PC-9 (cell line): ENCODE measurements around the gene PDE4B.

Experiments used
- EZH2 ChIP-seq: fragments of 200-600 bp; sonication (generic); IDR thresholded peaks from 2 replicates; pipeline ENCODE4 v1.8.0; 2017; ENCODE audit warnings: antibody characterized with exemption, low read depth
- TF ChIP-seq, protein P1 (sequence below): fragments of 200-600 bp; sonication (generic); conservative IDR thresholded peaks from 2 replicates; pipeline ENCODE4 v1.6.1; 2017; ENCODE audit warnings: mixed run types, antibody characterized with exemption, mild to moderate bottlenecking, moderate library complexity

DNA sequence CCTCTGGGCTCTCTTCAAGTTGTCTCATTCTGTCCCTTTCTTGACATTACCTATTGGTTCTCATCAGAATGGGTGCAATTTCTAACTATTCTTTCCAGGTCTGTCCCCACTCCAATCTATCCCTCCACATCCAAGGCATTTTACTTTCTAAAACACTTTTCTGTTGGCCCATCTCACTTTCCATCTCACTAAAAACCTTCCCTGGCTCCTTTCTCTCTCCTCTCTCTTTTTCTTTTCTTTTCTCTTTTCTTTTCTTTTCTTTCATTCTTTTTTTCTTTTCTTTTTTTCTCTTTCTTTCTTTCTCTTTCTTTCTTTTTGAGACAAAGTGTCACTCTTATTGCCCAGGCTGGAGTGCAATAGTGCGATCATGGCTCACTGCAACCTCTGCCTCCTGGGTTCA, 462.1 kb downstream of the PDE4B start:
- TF ChIP-seq, protein P1, sequence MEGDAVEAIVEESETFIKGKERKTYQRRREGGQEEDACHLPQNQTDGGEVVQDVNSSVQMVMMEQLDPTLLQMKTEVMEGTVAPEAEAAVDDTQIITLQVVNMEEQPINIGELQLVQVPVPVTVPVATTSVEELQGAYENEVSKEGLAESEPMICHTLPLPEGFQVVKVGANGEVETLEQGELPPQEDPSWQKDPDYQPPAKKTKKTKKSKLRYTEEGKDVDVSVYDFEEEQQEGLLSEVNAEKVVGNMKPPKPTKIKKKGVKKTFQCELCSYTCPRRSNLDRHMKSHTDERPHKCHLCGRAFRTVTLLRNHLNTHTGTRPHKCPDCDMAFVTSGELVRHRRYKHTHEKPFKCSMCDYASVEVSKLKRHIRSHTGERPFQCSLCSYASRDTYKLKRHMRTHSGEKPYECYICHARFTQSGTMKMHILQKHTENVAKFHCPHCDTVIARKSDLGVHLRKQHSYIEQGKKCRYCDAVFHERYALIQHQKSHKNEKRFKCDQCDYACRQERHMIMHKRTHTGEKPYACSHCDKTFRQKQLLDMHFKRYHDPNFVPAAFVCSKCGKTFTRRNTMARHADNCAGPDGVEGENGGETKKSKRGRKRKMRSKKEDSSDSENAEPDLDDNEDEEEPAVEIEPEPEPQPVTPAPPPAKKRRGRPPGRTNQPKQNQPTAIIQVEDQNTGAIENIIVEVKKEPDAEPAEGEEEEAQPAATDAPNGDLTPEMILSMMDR = no peak
- no peak for TF ChIP-seq EZH2
